Vagina (tissue), 2 donors: Measurements from ENCODE around the gene PHF21B.
"Not testable (repeated sequence)": the region's sequence is repeated elsewhere in the genome, so short reads cannot be mapped to it uniquely, and the experiment has no call there.

Experiments used
- CTCF ChIP-seq, 3 experiments: fragments of 450-650 bp in 2 of 3; fragments of 200-600 bp in 1 of 3; sonication (generic) in 1 of 3; IDR thresholded peaks; one replicate each; pipeline ENCODE4 v1.5.1; 2017 to 2019; ENCODE audit warnings: antibody characterized with exemption in 3 of 3, mild to moderate bottlenecking in 2 of 3, moderate library complexity in 2 of 3
- POLR2A ChIP-seq, 2 donors: fragments of 450-650 bp; IDR thresholded peaks; one replicate each; pipeline ENCODE4 v1.6.1; 2017; ENCODE audit warnings: antibody characterized with exemption in 2 of 2, mild to moderate bottlenecking in 2 of 2, moderate library complexity in 2 of 2
- POLR2AphosphoS5 ChIP-seq, 2 donors: sonication (generic); formaldehyde crosslinking; IDR thresholded peaks; one replicate each; pipeline ENCODE4 v1.9.0; 2017; ENCODE audit warnings: antibody characterized with exemption in 2 of 2, mild to moderate bottlenecking in 2 of 2, low read depth in 1 of 2; ENCODE audit not compliant: insufficient read depth in 1 of 2

- TF ChIP-seq POLR2A (IDR thresholded peaks at IDR 0.05); CTCF (IDR thresholded peaks at IDR 0.05); POLR2AphosphoS5 (IDR thresholded peaks at IDR 0.05; ENCODE audit: insufficient read depth in 1 of 2, low read depth in 1 of 2): not testable (repeated sequence)
These were observed 155.2 kb downstream of the PHF21B start for GRCh38 chr22:44854641-44855040.
